OCI-LY3 (cell line): ENCODE results near the gene SOX4.

Source experiments
- EZH2phosphoT487 ChIP-seq: fragments of 200-600 bp; shearing (Covaris generic); IDR thresholded peaks from 2 replicates; pipeline ENCODE4 v1.6.1; 2018; ENCODE audit warnings: antibody characterized with exemption, mixed run types, low read depth
- TF ChIP-seq, protein P1 (sequence below): fragments of 200-600, 300-600 bp; sonication (generic); IDR thresholded peaks from 2 replicates; pipeline ENCODE4 v1.5.1; 2014; ENCODE audit warnings: antibody characterized with exemption, low read length, low read depth

DNA sequence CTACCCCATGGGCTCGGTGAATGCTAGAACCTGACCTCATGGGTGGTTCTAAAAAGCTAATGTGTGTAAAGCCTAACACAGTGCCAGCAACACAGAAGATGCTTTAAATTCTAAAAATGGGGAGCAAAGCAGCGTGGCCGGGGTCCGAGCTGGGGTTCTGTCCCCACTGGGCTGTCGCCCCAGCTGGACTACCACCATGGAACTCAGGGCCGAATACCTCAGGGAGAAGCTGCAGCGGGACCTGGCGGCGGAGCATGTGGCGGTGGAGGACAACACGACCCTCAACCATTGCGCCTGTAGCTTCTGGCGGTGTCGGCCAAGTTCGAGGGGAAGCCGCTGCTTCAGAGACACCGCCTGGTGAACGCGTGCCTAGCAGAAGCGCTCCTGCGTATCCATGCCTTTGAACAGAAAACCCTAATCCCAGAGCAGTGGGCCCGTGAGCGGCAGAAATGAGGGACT is 8.4 kb downstream of the SOX4 start:
- TF ChIP-seq, protein P1, sequence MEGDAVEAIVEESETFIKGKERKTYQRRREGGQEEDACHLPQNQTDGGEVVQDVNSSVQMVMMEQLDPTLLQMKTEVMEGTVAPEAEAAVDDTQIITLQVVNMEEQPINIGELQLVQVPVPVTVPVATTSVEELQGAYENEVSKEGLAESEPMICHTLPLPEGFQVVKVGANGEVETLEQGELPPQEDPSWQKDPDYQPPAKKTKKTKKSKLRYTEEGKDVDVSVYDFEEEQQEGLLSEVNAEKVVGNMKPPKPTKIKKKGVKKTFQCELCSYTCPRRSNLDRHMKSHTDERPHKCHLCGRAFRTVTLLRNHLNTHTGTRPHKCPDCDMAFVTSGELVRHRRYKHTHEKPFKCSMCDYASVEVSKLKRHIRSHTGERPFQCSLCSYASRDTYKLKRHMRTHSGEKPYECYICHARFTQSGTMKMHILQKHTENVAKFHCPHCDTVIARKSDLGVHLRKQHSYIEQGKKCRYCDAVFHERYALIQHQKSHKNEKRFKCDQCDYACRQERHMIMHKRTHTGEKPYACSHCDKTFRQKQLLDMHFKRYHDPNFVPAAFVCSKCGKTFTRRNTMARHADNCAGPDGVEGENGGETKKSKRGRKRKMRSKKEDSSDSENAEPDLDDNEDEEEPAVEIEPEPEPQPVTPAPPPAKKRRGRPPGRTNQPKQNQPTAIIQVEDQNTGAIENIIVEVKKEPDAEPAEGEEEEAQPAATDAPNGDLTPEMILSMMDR, result no peak
- TF ChIP-seq EZH2phosphoT487, result no peak
